Suprapubic skin (tissue), 3 donors: ENCODE results near the gene FAM90A1.
"Not testable (repeated sequence)": the region's sequence is repeated elsewhere in the genome, so short reads cannot be mapped to it uniquely, and the experiment has no call there.

Experiments
- POLR2A ChIP-seq, 2 donors: fragments of 450-650 bp; IDR thresholded peaks; one replicate each; pipeline ENCODE4 v1.6.1; 2017; ENCODE audit warnings: antibody characterized with exemption in 2 of 2, mild to moderate bottlenecking in 2 of 2, moderate library complexity in 2 of 2
- TF ChIP-seq, protein P1 (sequence below), 2 donors: fragments of 200-600 bp in 1 of 2; fragments of 450-650 bp in 1 of 2; sonication (generic) in 1 of 2; IDR thresholded peaks; one replicate each; pipeline ENCODE4 v1.5.1; 2016 to 2019; ENCODE audit warnings: antibody characterized with exemption in 2 of 2, mild to moderate bottlenecking in 1 of 2, moderate library complexity in 1 of 2

DNA sequence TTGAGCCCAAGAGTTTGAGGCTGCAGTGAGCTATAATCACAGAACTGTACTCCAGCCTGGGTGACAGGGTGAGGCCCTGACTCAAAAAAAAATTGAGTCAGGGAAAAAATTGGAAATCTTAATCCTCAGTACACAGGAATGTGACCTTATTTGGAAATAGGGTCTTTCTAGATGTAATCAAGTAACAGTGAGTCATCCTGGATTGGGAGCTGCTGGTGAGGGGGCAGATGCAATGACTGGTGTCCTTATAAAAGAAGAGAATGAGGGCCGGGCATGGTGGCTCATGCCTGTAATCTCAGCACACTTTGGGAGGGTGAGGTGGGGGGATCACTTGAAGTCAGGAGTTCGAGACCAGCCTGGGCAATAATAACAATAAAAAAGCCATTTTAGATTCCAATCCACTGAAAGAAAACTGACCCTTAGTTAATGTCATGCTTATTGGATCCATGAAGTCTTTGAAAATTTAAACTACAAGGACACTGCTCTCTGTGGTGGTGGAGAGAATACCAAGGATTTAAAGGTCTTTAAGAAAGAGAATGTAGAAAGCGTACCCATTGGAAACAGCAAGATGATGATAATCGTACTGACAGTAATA lies 19.6 kb upstream of the FAM90A1 start:
- TF ChIP-seq, protein P1, sequence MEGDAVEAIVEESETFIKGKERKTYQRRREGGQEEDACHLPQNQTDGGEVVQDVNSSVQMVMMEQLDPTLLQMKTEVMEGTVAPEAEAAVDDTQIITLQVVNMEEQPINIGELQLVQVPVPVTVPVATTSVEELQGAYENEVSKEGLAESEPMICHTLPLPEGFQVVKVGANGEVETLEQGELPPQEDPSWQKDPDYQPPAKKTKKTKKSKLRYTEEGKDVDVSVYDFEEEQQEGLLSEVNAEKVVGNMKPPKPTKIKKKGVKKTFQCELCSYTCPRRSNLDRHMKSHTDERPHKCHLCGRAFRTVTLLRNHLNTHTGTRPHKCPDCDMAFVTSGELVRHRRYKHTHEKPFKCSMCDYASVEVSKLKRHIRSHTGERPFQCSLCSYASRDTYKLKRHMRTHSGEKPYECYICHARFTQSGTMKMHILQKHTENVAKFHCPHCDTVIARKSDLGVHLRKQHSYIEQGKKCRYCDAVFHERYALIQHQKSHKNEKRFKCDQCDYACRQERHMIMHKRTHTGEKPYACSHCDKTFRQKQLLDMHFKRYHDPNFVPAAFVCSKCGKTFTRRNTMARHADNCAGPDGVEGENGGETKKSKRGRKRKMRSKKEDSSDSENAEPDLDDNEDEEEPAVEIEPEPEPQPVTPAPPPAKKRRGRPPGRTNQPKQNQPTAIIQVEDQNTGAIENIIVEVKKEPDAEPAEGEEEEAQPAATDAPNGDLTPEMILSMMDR (IDR thresholded peaks at IDR 0.05) = not testable (repeated sequence)
- not testable (repeated sequence) for TF ChIP-seq POLR2A (IDR thresholded peaks at IDR 0.05)
